Measurements from ENCODE around the gene TTLL10. TPM values are rescaled to one million over a fixed set of nuclear protein-coding genes. Genes with fewer than 3 reads are reported as not detected.

Gene TTLL10
- total RNA-seq, 1 donor from 2014 or later, result not detected

GRCh38 chr1:1215881-1216605, 42.4 kb downstream of the TTLL10 start:
- peaks cover 1% of the 10 kb centered on the region for H3K36me3 ChIP-seq (ENCODE audit: control insufficient read depth, insufficient read depth, low read length)
- TF ChIP-seq CTCF (IDR thresholded peaks at IDR 0.05; ENCODE audit: insufficient read depth, low read length, poor library complexity, severe bottlenecking), result no peak
- DNase-seq (ENCODE audit: low read depth), result no peak
- H3K4me3 ChIP-seq (ENCODE audit: low read depth, low read length), result no peak overlapping the region
- H3K27me3 ChIP-seq (ENCODE audit: control insufficient read depth, insufficient read depth, low read length), result no peaks in the 10 kb centered on the region

- DNase-seq (ENCODE audit: low read depth), result no peak
- H3K4me3 ChIP-seq (ENCODE audit: low read depth, low read length), result no peak overlapping the region
- no peak for TF ChIP-seq CTCF (IDR thresholded peaks at IDR 0.05; ENCODE audit: insufficient read depth, low read length, poor library complexity, severe bottlenecking)
- H3K36me3 ChIP-seq (ENCODE audit: control insufficient read depth, insufficient read depth, low read length), result peaks cover 1% of the 10 kb centered on the region
- no peaks in the 10 kb centered on the region for H3K27me3 ChIP-seq (ENCODE audit: control insufficient read depth, insufficient read depth, low read length)
Measured at GRCh38 chr1:1216770-1217620, 43.3 kb downstream of the TTLL10 start.

- no peak for TF ChIP-seq CTCF (IDR thresholded peaks at IDR 0.05; ENCODE audit: insufficient read depth, low read length, poor library complexity, severe bottlenecking)
- Histone ChIP-seq H3K27me3 (ENCODE audit: control insufficient read depth, insufficient read depth, low read length) (no peaks in the 10 kb centered on the region), H3K36me3 (ENCODE audit: control insufficient read depth, insufficient read depth, low read length) (peaks cover 1% of the 10 kb centered on the region), H3K4me3 (ENCODE audit: low read depth, low read length) (no peak overlapping the region)
- peak; percentile 28 for DNase-seq (ENCODE audit: low read depth)
Measured at GRCh38 chr1:1217621-1218523, 44.2 kb downstream of the TTLL10 start.

GRCh38 chr1:1218524-1219200, 45.0 kb downstream of the TTLL10 start:
- TF ChIP-seq CTCF (IDR thresholded peaks at IDR 0.05; ENCODE audit: insufficient read depth, low read length, poor library complexity, severe bottlenecking), result no peak
- no peak overlapping the region for H3K4me3 ChIP-seq (ENCODE audit: low read depth, low read length)
- peaks cover 1% of the 10 kb centered on the region for H3K36me3 ChIP-seq (ENCODE audit: control insufficient read depth, insufficient read depth, low read length)
- H3K27me3 ChIP-seq (ENCODE audit: control insufficient read depth, insufficient read depth, low read length), result no peaks in the 10 kb centered on the region
- DNase-seq (ENCODE audit: low read depth), result no peak

GRCh38 chr1:1219341-1219740, 45.7 kb downstream of the TTLL10 start:
- TF ChIP-seq CTCF (IDR thresholded peaks at IDR 0.05; ENCODE audit: insufficient read depth, low read length, poor library complexity, severe bottlenecking), result no peak
- H3K4me3 ChIP-seq (ENCODE audit: low read depth, low read length), result no peak overlapping the region
- DNase-seq (ENCODE audit: low read depth), result no peak
- H3K36me3 ChIP-seq (ENCODE audit: control insufficient read depth, insufficient read depth, low read length), result peaks cover 1% of the 10 kb centered on the region
- H3K27me3 ChIP-seq (ENCODE audit: control insufficient read depth, insufficient read depth, low read length), result no peaks in the 10 kb centered on the region
